ENCODE data around the gene TBXAS1. TPM values are rescaled to one million over a fixed set of nuclear protein-coding genes. Genes with fewer than 3 reads are reported as not detected.

The TBXAS1 gene
- total and polyA plus RNA-seq, 11 donors = 2.0 to 32.0 (median 4.7) TPM

- intact Hi-C loops (cut with DNase I) = loop anchor here in 1 of 10 donors (10.0 kb wide), 1 partner anchor 105 kb away; the partner anchor contains the start of gene KDM7A
- H3K36me3 ChIP-seq = no peaks in the 10 kb centered on the region
- no peak for DNase-seq
- no peak overlapping the region for H3K27ac ChIP-seq
- no peak for TF ChIP-seq CTCF (IDR thresholded peaks at IDR 0.05)
- no peak for TF ChIP-seq POLR2A (IDR thresholded peaks at IDR 0.05)
- H3K4me3 ChIP-seq = no peak overlapping the region
- no peaks in the 10 kb centered on the region for H3K4me1 ChIP-seq
- ATAC-seq = no peak
- no peaks in the 10 kb centered on the region for H3K27me3 ChIP-seq
- H3K9me3 ChIP-seq = peaks cover 0 to 52% (median 20%) of the 10 kb centered on the region in 12 donors
- WGBS, 4 donors = 83 to 97% (median 91%) methylated on average over 4 of the region's 4 CpGs
Measured at GRCh38 chr7:140069298-140069949, 240.4 kb downstream of the TBXAS1 start.

Other genes starting within 250 kb of the TBXAS1 start
- 100 to 1,000 TPM; 102 to 244 (median 143) TPM for gene HIPK2, start 51.3 kb upstream of the TBXAS1 start, total RNA-seq
- 100 to 1,000 TPM in 1 of 2 donors, 10 to 100 TPM in 1; 43.2 to 205 TPM for gene HIPK2, start 51.3 kb upstream of the TBXAS1 start, polyA plus RNA-seq
- gene PARP12, start 233.7 kb downstream of the TBXAS1 start, total RNA-seq = 10 to 100 TPM in 8 of 9 donors, 1 to 10 TPM in 1; 9.7 to 65.9 (median 15.3) TPM
- 10 to 100 TPM in 1 of 2 donors, 1 to 10 TPM in 1; 6.8 to 12.6 TPM for gene PARP12, start 233.7 kb downstream of the TBXAS1 start, polyA plus RNA-seq

Measured in heart left ventricle (tissue), 16 donors.